Keratinocyte (primary cell): ENCODE data around the gene DMRT2. TPM values are rescaled to one million over a fixed set of nuclear protein-coding genes. Genes with fewer than 3 reads are reported as not detected.

Experiments used
- DNase-seq: peaks from one replicate; pipeline ENCODE4 v3.0.0-alpha.2; 2011; ENCODE audit warnings: low read depth, missing footprints, low spot score
- FAIRE-seq: peaks from 2 replicates; lab custom pipeline; 2011; peaks lifted over from hg19 to GRCh38; lab: Jason Lieb, UNC
- H2AFZ ChIP-seq: 2 replicates; pipeline ENCODE4 v1.6.0; 2012; ENCODE audit warnings: low read length, control low read depth, inconsistent platforms; ENCODE audit not compliant: control insufficient read depth
- H3K27ac ChIP-seq: 2 replicates; pipeline ENCODE4 v1.5.1; 2011; ENCODE audit warnings: low read length; ENCODE audit not compliant: control insufficient read depth, insufficient read depth
- H3K27me3 ChIP-seq: 3 replicates; pipeline ENCODE4 v1.6.0; 2011; ENCODE audit warnings: low read length; ENCODE audit not compliant: control insufficient read depth, insufficient read depth; ENCODE audit errors: extremely low read depth
- H3K36me3 ChIP-seq, 2 experiments: 2 replicates in 1 of 2; 3 replicates in 1 of 2; pipeline ENCODE4 v1.5.1; 2011; ENCODE audit warnings: low read length in 2 of 2, mild to moderate bottlenecking in 1 of 2; ENCODE audit not compliant: control insufficient read depth in 2 of 2, insufficient read depth in 2 of 2; ENCODE audit errors: extremely low read depth in 1 of 2
- H3K4me1 ChIP-seq: 3 replicates; pipeline ENCODE4 v1.5.1; 2011; ENCODE audit warnings: low read length; ENCODE audit not compliant: control insufficient read depth, insufficient read depth; ENCODE audit errors: extremely low read depth
- H3K4me2 ChIP-seq: 3 replicates; pipeline ENCODE4 v1.6.0; 2011; ENCODE audit warnings: low read depth, low read length; ENCODE audit not compliant: control insufficient read depth, insufficient read depth; ENCODE audit errors: extremely low read depth
- H3K4me3 ChIP-seq, 3 experiments: fragments of 200-600 bp in 1 of 3; sonication (generic) in 1 of 3; 2 replicates in 2 of 3; 3 replicates in 1 of 3; pipeline ENCODE4 v1.5.1; 2011 to 2016; ENCODE audit warnings: low read length in 3 of 3, mild to moderate bottlenecking in 3 of 3, control low read depth in 2 of 3, inconsistent platforms in 1 of 3, low read depth in 1 of 3, mixed read lengths in 1 of 3, mixed run types in 1 of 3, moderate library complexity in 1 of 3; ENCODE audit not compliant: control insufficient read depth in 2 of 3, insufficient read depth in 2 of 3; ENCODE audit errors: extremely low read depth in 1 of 3
- H3K79me2 ChIP-seq: 2 replicates; pipeline ENCODE4 v1.6.0; 2012; ENCODE audit warnings: low read length; ENCODE audit not compliant: control insufficient read depth, insufficient read depth
- H3K9ac ChIP-seq: 3 replicates; pipeline ENCODE4 v1.6.0; 2011; ENCODE audit warnings: low read length; ENCODE audit not compliant: control insufficient read depth, insufficient read depth; ENCODE audit errors: extremely low read depth
- H3K9me1 ChIP-seq: 3 replicates; pipeline ENCODE4 v1.6.0; 2011; ENCODE audit warnings: low read length; ENCODE audit not compliant: control insufficient read depth, insufficient read depth; ENCODE audit errors: extremely low read depth
- H3K9me3 ChIP-seq: 2 replicates; pipeline ENCODE4 v1.5.1; 2012; ENCODE audit warnings: low read depth, low read length; ENCODE audit not compliant: control insufficient read depth
- H4K20me1 ChIP-seq: 3 replicates; pipeline ENCODE4 v1.6.0; 2011; ENCODE audit warnings: low read length; ENCODE audit not compliant: control insufficient read depth, insufficient read depth; ENCODE audit errors: extremely low read depth
- CTCF ChIP-seq, 3 experiments: IDR thresholded peaks in 1 of 3; conservative IDR thresholded peaks in 1 of 3; optimal IDR thresholded peaks in 1 of 3; 2 replicates in 2 of 3; 3 replicates in 1 of 3; pipeline versions ENCODE3 to v1.5.1; 2011; ENCODE audit warnings: low read length in 3 of 3, mild to moderate bottlenecking in 3 of 3, moderate library complexity in 2 of 3, control low read depth in 1 of 3, inconsistent platforms in 1 of 3; ENCODE audit not compliant: insufficient read depth in 2 of 3; ENCODE audit errors: extremely low read depth in 1 of 3
- EZH2 ChIP-seq: IDR thresholded peaks from one replicate; pipeline ENCODE4 v1.6.1; 2012; ENCODE audit warnings: inconsistent platforms, mild to moderate bottlenecking, low read length, moderate library complexity
- dilution Hi-C: fragments of 300-500 bp; cut with MboI; formaldehyde crosslinking; loops from one replicate; pipeline ENCODE4 v1.7.0; 2020; ENCODE audit warnings: low sequenced_read_pairs; ENCODE audit not compliant: extremely low pct_ligation_motif_present
- polyA plus RNA-seq, 5 experiments: library from polyadenylated mRNA; depleted of rRNA in 3 of 5; stranded (reverse) in 3 of 5; stranded (forward) in 1 of 5; unstranded in 1 of 5; fragments of >200 nt; gene quantifications; 1 replicate in 1 of 5; 2 replicates in 3 of 5; 3 replicates in 1 of 5; pipeline versions ENCODE4 v1.2.1 to v1.2.3, GENCODE V29; 2011 to 2012; ENCODE audit warnings: missing spikeins in 2 of 5, low read depth in 1 of 5, low replicate concordance in 1 of 5

The DMRT2 gene
- polyA plus RNA-seq, 1 donor (not counting 4 experiments of a cell fraction or from before 2014, with no cell fraction given): not detected

DNA sequence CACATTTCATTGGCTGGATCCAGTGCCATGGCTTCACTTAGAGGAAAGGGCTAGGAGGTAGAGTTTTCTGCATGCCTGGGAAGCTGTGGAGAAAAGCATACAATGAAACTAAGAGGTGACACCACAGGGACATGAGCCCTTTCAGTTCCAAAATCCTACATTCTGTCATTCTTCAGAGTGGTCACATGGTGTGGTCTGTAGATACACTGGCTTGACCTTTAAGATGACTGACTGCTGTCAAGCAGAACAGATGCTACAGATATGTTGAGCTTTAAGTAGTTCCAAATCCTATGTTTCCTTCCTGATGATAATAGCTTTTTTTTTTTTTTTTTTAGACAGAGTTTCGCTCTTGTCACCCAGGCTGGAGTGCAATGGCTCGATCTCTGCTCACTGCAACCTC, 47.5 kb upstream of the DMRT2 start:
- TF ChIP-seq EZH2: no peak
- TF ChIP-seq CTCF (optimal IDR thresholded peaks at IDR 0.05 in 1 of 3, IDR thresholded peaks at IDR 0.05 in 1 of 3, conservative IDR thresholded peaks at IDR 0.05 in 1 of 3; ENCODE audit: extremely low read depth in 1 of 3, insufficient read depth in 2 of 3, low read length in 3 of 3): no peak
- Histone ChIP-seq H3K27me3 (no peaks in the 10 kb centered on the region), H3K4me2 (no peak overlapping the region), H2AFZ (no peak overlapping the region), H3K9ac (no peak overlapping the region), H3K9me3 (no peaks in the 10 kb centered on the region), H3K27ac (no peak overlapping the region), H3K79me2 (no peaks in the 10 kb centered on the region), H3K36me3 (no peaks in the 10 kb centered on the region), H3K4me3 (no peak overlapping the region), H3K4me1 (no peaks in the 10 kb centered on the region), H4K20me1 (no peaks in the 10 kb centered on the region), H3K9me1 (no peaks in the 10 kb centered on the region)
- FAIRE-seq (no peak), DNase-seq (no peak)
- dilution Hi-C loops: no loop called here

DNA sequence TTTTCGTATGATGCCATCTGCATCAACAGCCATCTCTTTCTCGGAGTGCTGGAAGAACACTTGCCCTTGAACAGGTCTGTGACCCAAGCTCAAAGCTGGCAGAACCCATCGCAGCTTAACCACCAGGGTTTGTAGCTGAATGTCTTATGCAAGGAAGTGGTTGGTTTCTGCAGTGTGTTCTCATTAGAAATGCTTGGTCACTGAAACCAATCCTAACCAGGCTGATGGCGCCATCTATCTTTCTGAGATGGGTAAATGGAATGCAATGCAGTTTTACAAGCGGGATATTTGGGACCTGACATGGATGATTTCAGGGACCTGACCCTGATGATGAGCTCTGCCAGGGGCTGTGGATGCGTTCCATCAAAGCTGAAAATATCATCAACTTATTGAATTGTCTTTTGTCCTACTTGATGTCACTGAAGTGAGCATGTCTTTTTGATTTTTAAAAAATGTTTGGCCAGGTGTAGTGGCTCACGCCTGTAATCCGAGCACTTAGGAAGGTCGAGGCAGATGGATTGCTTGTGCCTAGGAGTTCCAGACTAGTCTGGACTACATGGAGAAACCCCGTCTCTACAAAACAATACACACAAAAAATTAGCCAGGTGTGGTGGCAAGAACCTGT, 45.0 kb upstream of the DMRT2 start:
- no peak overlapping the region for H3K9ac ChIP-seq
- H3K79me2 ChIP-seq: no peaks in the 10 kb centered on the region
- H3K27me3 ChIP-seq: no peaks in the 10 kb centered on the region
- dilution Hi-C loops: no loop called here
- peaks cover 5% of the 10 kb centered on the region for H3K4me1 ChIP-seq
- H3K4me3 ChIP-seq: no peak overlapping the region
- H3K36me3 ChIP-seq: no peaks in the 10 kb centered on the region
- H3K9me3 ChIP-seq: no peaks in the 10 kb centered on the region
- H3K27ac ChIP-seq: no peak overlapping the region
- peak; percentile 13 for DNase-seq
- H3K9me1 ChIP-seq: no peaks in the 10 kb centered on the region
- no peak overlapping the region for H3K4me2 ChIP-seq
- no peak for TF ChIP-seq EZH2
- TF ChIP-seq CTCF (optimal IDR thresholded peaks at IDR 0.05 in 1 of 3, IDR thresholded peaks at IDR 0.05 in 1 of 3, conservative IDR thresholded peaks at IDR 0.05 in 1 of 3; ENCODE audit: extremely low read depth in 1 of 3, insufficient read depth in 2 of 3, low read length in 3 of 3): peak; percentile 62 to 76 (median 70)
- no peak overlapping the region for H2AFZ ChIP-seq
- H4K20me1 ChIP-seq: no peaks in the 10 kb centered on the region
- peak; percentile 32 for FAIRE-seq
